Panc1 (cell line): ENCODE data around the gene MRM1.

Experiments used
- POLR2AphosphoS5 ChIP-seq: IDR thresholded peaks from 2 replicates; pipeline ENCODE4 v1.6.1; 2012; ENCODE audit warnings: mild to moderate bottlenecking, low read depth, low read length, moderate library complexity
- SIN3A ChIP-seq: IDR thresholded peaks from 2 replicates; pipeline ENCODE4 v1.6.1; 2012; ENCODE audit warnings: low read depth, mild to moderate bottlenecking, low read length, moderate library complexity, borderline replicate concordance; ENCODE audit not compliant: insufficient read depth
- TCF7L2 ChIP-seq: IDR thresholded peaks from 2 replicates; pipeline ENCODE4 v1.6.1; 2011; ENCODE audit warnings: mild to moderate bottlenecking, low read depth, low read length, inconsistent platforms
- TF ChIP-seq, protein P1 (sequence below): fragments of 450-650 bp; IDR thresholded peaks from 2 replicates; pipeline ENCODE4 v1.5.1; 2017; ENCODE audit warnings: mild to moderate bottlenecking

- TF ChIP-seq, protein P1, sequence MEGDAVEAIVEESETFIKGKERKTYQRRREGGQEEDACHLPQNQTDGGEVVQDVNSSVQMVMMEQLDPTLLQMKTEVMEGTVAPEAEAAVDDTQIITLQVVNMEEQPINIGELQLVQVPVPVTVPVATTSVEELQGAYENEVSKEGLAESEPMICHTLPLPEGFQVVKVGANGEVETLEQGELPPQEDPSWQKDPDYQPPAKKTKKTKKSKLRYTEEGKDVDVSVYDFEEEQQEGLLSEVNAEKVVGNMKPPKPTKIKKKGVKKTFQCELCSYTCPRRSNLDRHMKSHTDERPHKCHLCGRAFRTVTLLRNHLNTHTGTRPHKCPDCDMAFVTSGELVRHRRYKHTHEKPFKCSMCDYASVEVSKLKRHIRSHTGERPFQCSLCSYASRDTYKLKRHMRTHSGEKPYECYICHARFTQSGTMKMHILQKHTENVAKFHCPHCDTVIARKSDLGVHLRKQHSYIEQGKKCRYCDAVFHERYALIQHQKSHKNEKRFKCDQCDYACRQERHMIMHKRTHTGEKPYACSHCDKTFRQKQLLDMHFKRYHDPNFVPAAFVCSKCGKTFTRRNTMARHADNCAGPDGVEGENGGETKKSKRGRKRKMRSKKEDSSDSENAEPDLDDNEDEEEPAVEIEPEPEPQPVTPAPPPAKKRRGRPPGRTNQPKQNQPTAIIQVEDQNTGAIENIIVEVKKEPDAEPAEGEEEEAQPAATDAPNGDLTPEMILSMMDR, result no peak
- TF ChIP-seq TCF7L2, result no peak
- no peak for TF ChIP-seq SIN3A
- no peak for TF ChIP-seq POLR2AphosphoS5
Observed at GRCh38 chr17:36597866-36598777, 3.3 kb upstream of the MRM1 start.
